HFF-Myc (cell line): ENCODE data around the gene TULP4.

Source experiments
- DNase-seq: peaks from one replicate; pipeline ENCODE4 v3.0.0-alpha.2; 2011; ENCODE audit warnings: low read depth; ENCODE audit errors: extremely low read depth
- H3K4me3 ChIP-seq: replicated peaks from 2 replicates; pipeline ENCODE4 v1.5.1; 2011; ENCODE audit warnings: low read depth, mild to moderate bottlenecking, control low read depth, low read length
- TF ChIP-seq, protein P1 (sequence below): IDR thresholded peaks from 2 replicates; pipeline ENCODE4 v1.5.1; 2012; ENCODE audit warnings: mild to moderate bottlenecking, low read depth, low read length, control low read depth; ENCODE audit errors: missing control alignments

The TULP4 gene

DNA sequence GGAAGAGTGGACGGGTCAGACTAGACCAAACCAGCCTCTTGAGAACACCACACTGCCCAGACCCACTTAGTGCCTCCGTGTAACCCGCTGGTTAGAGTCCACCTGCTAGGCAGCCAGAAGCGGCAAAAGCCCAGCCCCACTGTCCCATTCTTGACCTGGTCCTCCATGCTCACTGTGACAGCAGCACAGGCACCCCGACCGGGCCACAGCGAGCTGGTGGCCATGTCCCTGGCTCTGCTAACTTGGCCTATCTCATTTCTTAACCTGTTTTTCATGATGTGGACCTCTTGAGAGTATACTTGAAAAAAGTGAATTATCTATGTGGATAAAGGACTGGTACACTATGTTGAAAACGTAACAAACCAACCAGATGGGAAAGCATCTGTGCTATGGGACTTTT is 202.7 kb downstream of the TULP4 start:
- TF ChIP-seq, protein P1, sequence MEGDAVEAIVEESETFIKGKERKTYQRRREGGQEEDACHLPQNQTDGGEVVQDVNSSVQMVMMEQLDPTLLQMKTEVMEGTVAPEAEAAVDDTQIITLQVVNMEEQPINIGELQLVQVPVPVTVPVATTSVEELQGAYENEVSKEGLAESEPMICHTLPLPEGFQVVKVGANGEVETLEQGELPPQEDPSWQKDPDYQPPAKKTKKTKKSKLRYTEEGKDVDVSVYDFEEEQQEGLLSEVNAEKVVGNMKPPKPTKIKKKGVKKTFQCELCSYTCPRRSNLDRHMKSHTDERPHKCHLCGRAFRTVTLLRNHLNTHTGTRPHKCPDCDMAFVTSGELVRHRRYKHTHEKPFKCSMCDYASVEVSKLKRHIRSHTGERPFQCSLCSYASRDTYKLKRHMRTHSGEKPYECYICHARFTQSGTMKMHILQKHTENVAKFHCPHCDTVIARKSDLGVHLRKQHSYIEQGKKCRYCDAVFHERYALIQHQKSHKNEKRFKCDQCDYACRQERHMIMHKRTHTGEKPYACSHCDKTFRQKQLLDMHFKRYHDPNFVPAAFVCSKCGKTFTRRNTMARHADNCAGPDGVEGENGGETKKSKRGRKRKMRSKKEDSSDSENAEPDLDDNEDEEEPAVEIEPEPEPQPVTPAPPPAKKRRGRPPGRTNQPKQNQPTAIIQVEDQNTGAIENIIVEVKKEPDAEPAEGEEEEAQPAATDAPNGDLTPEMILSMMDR, result no peak
- no peak for DNase-seq
- no peak overlapping the region for H3K4me3 ChIP-seq

DNA sequence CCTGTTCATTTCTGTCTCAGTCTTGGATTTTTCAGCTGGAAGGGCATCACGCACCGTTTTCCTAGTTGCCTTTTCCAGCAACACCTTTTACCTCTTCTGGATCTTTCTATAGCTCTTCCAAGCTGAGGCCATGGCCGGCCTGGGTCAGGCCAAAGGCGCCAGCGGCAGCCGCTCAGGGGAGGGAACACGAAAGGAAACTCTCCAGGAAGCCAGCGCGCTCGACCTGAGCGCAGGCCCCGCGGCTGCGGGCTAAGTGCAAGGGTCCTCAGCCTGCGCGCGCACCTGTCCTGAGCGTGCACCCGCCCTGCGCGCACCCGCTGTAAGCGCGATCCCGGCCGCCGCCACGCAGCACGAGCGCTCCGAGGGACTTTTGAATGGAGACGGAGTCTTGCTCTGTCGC is 203.8 kb downstream of the TULP4 start:
- H3K4me3 ChIP-seq, result no peak overlapping the region
- TF ChIP-seq, protein P1, result no peak
- no peak for DNase-seq

- TF ChIP-seq, protein P1, result no peak
- H3K4me3 ChIP-seq, result no peak overlapping the region
These were observed 204.8 kb downstream of the TULP4 start for GRCh38 chr6:158517038-158517437.

DNA sequence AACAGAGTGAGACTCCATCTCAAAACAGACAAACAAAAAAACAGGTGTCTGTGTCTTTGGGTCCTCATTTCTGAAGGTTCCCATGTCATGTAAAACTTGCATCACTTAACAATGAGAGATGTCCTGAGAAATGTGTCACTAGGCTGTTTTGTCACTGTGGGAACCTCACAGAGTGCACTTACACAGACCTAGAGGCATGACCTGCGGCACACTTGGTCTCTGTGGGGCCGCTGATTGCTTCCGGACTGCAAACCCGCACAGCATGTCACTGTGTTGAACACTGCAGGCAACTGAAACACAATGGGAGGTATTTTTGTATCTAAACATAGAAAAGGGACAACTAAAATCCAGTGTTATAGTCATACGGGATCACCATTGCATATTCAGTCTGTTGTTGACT is 205.3 kb downstream of the TULP4 start:
- H3K4me3 ChIP-seq, result no peak overlapping the region
- TF ChIP-seq, protein P1, result no peak
- DNase-seq, result no peak

More at GRCh38 chr6:158517038-158517437, 204.8 kb downstream of the TULP4 start:
- DNase-seq, result no peak

GRCh38 chr6:158518191-158519127 is 206.2 kb downstream of the TULP4 start:
- H3K4me3 ChIP-seq, result peak overlapping the region; percentile 28
- peak; percentile 66 for DNase-seq
- TF ChIP-seq, protein P1, result peak; percentile 71

- TF ChIP-seq, protein P1, result no peak
- no peak for DNase-seq
- H3K4me3 ChIP-seq, result no peak overlapping the region
These were observed 207.0 kb downstream of the TULP4 start for GRCh38 chr6:158519300-158519699.
